ENCODE data around the gene FARS2. TPM values are rescaled to one million over a fixed set of nuclear protein-coding genes. Genes with fewer than 3 reads are reported as not detected.

Gene FARS2
- total RNA-seq, 1 experiment from 2014 or later, result 13.8 TPM

DNA sequence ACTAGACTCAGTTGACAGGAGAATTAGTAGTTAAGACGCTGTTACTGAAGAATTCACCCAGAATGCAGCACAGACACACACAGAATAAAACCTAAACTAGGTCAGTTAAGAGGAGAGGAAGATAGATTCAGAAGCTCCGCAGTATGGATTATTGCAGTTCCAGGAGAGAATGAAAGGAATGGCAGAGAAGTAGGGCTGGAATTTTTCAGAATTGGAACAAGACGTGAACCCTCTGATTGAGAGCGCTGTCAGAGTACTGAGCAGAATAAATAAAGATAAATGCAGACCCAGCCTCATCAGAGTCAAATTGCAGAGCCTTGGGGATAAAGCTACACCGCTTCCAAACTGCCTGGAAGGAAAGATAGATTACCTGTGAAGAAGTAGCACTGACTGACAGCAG is 344.6 kb downstream of the FARS2 start:
- Histone ChIP-seq H3K36me3 (ENCODE audit: control insufficient read depth in 1 of 2, insufficient read depth in 2 of 2, low read length in 2 of 2) (no peaks in the 10 kb centered on the region), H3K4me1 (ENCODE audit: control insufficient read depth in 1 of 2, insufficient read depth in 2 of 2, low read length in 2 of 2) (no peaks in the 10 kb centered on the region), H3K79me2 (ENCODE audit: insufficient read depth, low read length) (no peaks in the 10 kb centered on the region), H4K20me1 (ENCODE audit: insufficient read depth) (no peaks in the 10 kb centered on the region), H3K4me2 (ENCODE audit: low read length) (no peak overlapping the region), H3K27me3 (ENCODE audit: insufficient read depth, low read length) (no peaks in the 10 kb centered on the region), H3K27ac (ENCODE audit: low read depth, low read length) (no peak overlapping the region), H2AFZ (ENCODE audit: low read depth, low read length, poor library complexity, severe bottlenecking) (no peak overlapping the region), H3K4me3 (replicated peaks in 1 of 2; ENCODE audit: low read depth in 1 of 2, low read length in 2 of 2) (no peak overlapping the region), H3K9me3 (ENCODE audit: control insufficient read depth in 1 of 2, insufficient read depth in 1 of 2, low read depth in 1 of 2, low read length in 2 of 2) (no peaks in the 10 kb centered on the region), H3K9ac (ENCODE audit: low read length) (no peak overlapping the region), H3K9me2 (ENCODE audit: insufficient read depth) (no peaks in the 10 kb centered on the region)
- intact Hi-C loops (cut with micrococcal nuclease), result no loop called here
- TF ChIP-seq, protein P1, sequence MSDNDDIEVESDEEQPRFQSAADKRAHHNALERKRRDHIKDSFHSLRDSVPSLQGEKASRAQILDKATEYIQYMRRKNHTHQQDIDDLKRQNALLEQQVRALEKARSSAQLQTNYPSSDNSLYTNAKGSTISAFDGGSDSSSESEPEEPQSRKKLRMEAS (IDR thresholded peaks at IDR 0.05), result no peak
- TF ChIP-seq POLR2A (IDR thresholded peaks at IDR 0.05; ENCODE audit: borderline replicate concordance, extremely low read depth, insufficient read depth, insufficient read length), result no peak
- TF ChIP-seq ZFX (IDR thresholded peaks at IDR 0.05), result no peak
- TF ChIP-seq SIN3A (IDR thresholded peaks at IDR 0.05; ENCODE audit: low read depth), result no peak
- TF ChIP-seq EZH2 (IDR thresholded peaks at IDR 0.05), result no peak
- TF ChIP-seq SRF (IDR thresholded peaks at IDR 0.05; ENCODE audit: low read depth), result no peak
- no peak for TF ChIP-seq CBX3 (IDR thresholded peaks at IDR 0.05; ENCODE audit: low read depth)
- TF ChIP-seq ELF1 (IDR thresholded peaks at IDR 0.05; ENCODE audit: borderline replicate concordance, low read depth), result no peak
- TF ChIP-seq, protein P2, sequence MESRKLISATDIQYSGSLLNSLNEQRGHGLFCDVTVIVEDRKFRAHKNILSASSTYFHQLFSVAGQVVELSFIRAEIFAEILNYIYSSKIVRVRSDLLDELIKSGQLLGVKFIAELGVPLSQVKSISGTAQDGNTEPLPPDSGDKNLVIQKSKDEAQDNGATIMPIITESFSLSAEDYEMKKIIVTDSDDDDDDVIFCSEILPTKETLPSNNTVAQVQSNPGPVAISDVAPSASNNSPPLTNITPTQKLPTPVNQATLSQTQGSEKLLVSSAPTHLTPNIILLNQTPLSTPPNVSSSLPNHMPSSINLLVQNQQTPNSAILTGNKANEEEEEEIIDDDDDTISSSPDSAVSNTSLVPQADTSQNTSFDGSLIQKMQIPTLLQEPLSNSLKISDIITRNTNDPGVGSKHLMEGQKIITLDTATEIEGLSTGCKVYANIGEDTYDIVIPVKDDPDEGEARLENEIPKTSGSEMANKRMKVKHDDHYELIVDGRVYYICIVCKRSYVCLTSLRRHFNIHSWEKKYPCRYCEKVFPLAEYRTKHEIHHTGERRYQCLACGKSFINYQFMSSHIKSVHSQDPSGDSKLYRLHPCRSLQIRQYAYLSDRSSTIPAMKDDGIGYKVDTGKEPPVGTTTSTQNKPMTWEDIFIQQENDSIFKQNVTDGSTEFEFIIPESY (IDR thresholded peaks at IDR 0.05; ENCODE audit: extremely low read depth, insufficient replicate concordance, low read length), result no peak
- TF ChIP-seq SP1 (IDR thresholded peaks at IDR 0.05; ENCODE audit: low read depth), result no peak
- TF ChIP-seq FOSL1 (IDR thresholded peaks at IDR 0.05; ENCODE audit: low read depth), result no peak
- no peak for TF ChIP-seq EGR1 (IDR thresholded peaks at IDR 0.05; ENCODE audit: low read depth)
- TF ChIP-seq, protein P3, sequence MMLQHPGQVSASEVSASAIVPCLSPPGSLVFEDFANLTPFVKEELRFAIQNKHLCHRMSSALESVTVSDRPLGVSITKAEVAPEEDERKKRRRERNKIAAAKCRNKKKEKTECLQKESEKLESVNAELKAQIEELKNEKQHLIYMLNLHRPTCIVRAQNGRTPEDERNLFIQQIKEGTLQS (IDR thresholded peaks at IDR 0.05), result no peak
- TF ChIP-seq CEBPB (IDR thresholded peaks at IDR 0.05; ENCODE audit: low read depth), result no peak
- TF ChIP-seq ZNF274 (IDR thresholded peaks at IDR 0.05; ENCODE audit: low read depth, low read length), result no peak
- TF ChIP-seq EZH2phosphoT487 (IDR thresholded peaks at IDR 0.05; ENCODE audit: borderline replicate concordance), result no peak
- TF ChIP-seq, protein P4, sequence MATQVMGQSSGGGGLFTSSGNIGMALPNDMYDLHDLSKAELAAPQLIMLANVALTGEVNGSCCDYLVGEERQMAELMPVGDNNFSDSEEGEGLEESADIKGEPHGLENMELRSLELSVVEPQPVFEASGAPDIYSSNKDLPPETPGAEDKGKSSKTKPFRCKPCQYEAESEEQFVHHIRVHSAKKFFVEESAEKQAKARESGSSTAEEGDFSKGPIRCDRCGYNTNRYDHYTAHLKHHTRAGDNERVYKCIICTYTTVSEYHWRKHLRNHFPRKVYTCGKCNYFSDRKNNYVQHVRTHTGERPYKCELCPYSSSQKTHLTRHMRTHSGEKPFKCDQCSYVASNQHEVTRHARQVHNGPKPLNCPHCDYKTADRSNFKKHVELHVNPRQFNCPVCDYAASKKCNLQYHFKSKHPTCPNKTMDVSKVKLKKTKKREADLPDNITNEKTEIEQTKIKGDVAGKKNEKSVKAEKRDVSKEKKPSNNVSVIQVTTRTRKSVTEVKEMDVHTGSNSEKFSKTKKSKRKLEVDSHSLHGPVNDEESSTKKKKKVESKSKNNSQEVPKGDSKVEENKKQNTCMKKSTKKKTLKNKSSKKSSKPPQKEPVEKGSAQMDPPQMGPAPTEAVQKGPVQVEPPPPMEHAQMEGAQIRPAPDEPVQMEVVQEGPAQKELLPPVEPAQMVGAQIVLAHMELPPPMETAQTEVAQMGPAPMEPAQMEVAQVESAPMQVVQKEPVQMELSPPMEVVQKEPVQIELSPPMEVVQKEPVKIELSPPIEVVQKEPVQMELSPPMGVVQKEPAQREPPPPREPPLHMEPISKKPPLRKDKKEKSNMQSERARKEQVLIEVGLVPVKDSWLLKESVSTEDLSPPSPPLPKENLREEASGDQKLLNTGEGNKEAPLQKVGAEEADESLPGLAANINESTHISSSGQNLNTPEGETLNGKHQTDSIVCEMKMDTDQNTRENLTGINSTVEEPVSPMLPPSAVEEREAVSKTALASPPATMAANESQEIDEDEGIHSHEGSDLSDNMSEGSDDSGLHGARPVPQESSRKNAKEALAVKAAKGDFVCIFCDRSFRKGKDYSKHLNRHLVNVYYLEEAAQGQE (IDR thresholded peaks at IDR 0.05; ENCODE audit: low read depth), result no peak
- no peak for DNase-seq (ENCODE audit: low read depth, low spot score)
- POLR2A ChIA-PET, result no interaction called here
- RAD21 ChIA-PET (ENCODE audit: low non-redundant PET in 1 of 2, low total read pairs in 2 of 2, uncharacterized antibody in 2 of 2, unreplicated experiment in 2 of 2), result no interaction called here
- BruUV-seq (replicated peaks), result no TSS peak
- no peak for ATAC-seq
- CTCF ChIA-PET, result no interaction called here

Data from HCT116 (cell line).